ENCODE results near the gene SRL.
"Not testable (repeated sequence)": the region's sequence is repeated elsewhere in the genome, so short reads cannot be mapped to it uniquely, and the experiment has no call there.

Gene SRL

DNA sequence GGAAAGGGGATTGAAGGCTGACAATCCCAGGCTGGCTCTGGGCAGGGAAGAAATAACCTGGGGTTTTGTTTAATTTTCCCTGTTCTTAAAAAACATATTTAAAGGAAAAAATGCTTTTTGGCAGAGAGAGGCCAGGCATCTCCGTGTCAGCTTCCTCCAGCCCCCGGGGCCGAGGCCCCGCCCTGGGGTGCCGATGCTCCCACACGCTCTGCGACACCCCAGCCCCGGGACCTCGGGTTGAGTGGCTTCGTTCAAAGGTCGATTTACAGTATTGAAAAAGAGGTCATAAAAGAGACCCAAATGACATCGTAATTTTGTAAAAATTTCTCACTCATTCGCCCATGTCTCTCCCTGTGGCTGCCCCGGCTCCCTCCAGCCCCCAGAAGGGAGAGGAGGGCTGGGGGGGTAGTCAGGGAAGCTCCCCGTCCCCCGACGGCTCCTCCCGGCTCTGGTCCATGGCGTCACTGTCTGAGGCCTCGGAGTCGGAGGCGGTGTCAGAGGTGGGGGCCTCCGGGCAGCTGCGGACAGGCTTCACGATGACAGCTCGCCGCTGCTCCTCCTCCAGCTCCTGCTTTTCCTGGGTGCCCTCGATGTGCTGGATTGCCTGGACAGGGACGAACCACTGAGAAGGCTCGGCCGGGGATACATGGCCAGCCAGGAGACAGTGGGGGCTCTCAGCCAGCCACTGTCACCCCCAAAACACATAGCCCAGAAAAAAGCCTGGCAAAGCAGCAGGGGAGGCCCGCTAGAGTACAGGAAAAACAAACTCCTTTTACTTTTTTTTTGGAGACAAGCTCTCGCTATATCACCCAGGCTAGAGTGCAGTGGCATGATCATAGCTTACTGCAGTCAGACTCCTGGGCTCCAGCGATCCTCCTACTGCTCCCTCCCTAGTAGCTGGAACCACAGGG, 16.0 kb upstream of the SRL start:
- no peak for DNase-seq

DNA sequence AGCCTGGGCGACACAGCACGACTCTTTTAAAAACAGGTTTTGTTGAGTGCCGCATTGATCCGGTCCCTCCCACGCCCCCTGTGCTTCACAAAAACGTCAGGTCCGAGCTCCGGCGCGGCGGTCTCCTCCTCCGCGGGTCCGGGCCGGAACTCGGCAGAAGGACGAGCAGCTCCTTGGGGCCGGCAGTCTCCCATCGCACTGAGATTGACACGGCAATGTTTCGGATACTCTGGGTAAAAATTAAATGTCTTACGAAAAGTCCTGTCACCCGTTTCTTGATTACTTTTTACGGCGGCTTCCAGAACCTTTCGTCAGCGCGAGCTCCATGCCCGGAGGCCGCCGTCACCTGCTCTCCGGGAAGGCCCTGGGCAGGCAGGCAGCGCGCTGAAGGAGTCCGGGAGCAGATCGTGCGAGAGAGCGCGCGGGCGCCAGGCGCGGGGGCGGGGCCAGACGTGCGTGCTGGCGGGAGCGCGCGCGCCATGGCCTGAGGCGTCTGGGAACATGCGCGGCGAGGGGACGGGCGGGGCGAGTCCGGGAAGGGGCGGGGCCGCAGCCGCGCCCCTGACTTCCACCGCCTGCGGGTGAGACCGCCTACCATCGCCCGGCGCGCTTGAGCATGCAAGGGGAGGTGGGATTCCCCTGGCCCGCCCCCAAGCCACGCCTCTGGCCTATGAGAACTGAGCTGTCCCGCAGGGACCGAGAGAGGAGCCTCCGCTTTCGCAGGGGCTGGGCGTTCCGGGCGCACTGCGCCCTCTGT, 11.7 kb upstream of the SRL start:
- DNase-seq = peak; percentile 100

DNA sequence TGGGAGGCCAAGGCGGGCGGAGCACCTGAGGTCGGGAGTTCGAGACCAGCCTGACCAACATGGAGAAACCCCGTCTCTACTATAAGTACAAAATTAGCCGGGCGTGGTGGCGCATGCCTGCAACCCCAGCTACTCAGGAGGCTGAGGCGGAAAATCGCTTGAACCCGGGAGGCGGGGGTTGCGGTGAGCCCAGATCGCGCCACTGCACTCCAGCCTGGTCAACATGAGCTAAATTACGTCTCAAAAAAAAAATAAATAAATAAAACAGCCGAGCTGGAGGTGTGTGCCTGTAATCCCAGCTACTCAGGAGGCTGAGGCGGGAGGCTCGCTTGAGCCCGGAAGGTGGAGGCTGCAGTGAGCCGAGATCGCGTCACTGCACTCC, 11.1 kb upstream of the SRL start:
- not testable (repeated sequence) for DNase-seq

- no peak for DNase-seq
Measured at GRCh38 chr16:4249530-4250308, 7.8 kb upstream of the SRL start.

- DNase-seq = no peak
Measured at GRCh38 chr16:4247460-4247784, 5.5 kb upstream of the SRL start.

DNA sequence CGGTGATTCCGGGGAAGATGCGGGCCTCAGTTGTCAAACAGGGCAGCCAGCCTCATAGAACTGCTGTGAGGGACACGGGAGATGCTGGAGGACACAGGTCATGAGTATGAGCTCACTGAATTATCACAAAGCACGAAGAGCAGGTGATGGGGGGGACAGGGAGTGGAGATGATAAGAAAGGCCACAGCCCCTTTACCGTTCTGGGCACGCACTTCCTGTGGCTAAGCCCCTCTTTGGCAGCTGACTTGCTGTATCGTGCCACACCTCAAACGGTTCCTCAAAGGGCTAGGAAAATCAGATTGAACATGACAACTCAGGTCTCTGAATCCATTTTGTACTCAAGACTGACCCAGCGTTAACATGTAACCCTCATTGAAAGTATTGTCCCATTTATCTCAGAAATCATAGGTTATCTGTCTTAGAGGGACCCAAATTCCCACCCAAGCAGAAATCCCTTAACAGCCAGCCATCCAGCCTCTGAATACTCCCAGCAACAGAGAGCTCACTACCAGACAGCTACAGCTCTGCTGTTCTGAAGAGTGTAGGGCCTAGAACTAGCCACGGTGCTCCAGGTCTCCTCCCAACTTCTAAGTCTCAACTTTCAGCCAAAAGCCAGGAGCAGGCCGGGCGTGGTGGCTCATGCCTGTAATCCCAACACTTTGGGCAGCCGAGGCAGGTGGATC, 5.0 kb upstream of the SRL start:
- no peak for DNase-seq

- DNase-seq = no peak
Measured at GRCh38 chr16:4245077-4245791, 3.4 kb upstream of the SRL start.

- DNase-seq = no peak
Measured at GRCh38 chr16:4244254-4245076, 2.6 kb upstream of the SRL start.

DNA sequence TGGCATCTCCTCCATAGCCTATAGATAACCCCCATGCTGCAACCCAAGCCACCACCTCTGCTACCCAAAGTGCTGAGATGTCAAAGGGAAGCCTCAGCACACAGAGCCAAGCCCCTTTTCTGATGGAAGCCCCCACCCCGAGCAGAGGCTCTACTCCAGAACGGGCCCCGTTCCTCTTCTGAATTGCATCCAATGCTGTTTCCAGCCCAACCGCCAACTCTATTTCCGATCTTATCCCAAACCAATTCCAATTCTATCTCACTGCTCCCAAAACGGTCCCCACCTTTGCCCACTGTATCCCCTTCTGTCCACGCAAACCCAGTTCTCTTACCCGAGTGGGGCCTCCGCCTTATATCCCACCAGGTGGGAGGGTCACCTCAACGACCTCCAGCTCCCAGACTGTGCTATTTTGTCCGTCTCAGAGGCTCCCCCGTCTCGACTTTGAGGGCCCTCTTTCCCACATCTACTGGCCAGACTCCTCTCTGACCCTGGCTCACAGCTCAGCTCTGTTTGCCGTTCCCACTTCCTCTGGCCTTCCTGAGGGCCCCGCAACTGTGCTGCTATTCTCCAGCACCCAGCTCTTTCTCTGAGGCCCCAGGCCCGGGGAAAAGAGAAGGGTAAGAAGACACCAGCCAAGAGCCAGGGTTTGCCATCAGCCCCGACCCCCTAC, 487 bp downstream of the SRL start:
- DNase-seq = peak; percentile 71

DNA sequence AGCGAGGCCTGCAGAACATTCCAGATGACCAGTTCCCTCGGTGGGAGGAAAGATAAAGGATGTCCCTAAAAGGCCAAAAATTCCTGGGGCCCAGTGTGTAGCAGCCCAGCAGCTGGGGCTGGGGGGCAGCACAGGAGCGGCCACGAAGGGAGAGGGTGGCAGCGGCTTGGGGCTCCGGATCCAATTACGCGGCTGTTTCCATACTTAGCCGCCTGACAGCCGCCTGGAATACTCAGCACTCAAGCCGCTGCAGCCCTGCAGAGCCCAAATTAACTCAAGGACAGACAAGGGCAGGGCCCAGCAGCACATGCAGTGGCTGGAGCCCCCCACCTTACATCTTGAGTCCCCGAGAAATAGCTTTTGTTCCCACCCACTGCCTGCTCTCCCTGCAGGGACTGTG, 1.3 kb downstream of the SRL start:
- DNase-seq = no peak

GRCh38 chr16:4239682-4240175, 2.2 kb downstream of the SRL start:
- DNase-seq = no peak

DNA sequence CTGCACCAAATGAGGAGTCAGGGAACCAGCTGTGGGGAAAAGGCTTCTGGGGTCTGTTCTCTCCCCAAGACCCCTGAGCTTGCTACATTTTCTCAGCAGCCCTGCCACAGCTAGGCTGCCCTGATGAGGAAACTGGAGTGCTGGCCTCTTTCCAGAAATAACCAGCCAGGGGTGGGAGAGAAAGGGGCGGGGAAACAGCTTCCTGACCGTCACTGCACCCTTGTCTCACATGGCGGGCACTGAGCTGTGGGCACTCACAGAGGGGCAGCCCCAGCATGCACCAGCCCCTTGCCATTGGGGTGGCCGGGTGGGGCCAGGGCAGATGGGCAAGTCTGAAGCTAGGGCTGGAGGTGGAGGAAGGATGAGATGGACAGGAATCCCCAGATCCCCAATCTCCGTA, 2.9 kb downstream of the SRL start:
- no peak for DNase-seq

- no peak for DNase-seq
Measured at GRCh38 chr16:4233431-4233830, 8.4 kb downstream of the SRL start.

DNA sequence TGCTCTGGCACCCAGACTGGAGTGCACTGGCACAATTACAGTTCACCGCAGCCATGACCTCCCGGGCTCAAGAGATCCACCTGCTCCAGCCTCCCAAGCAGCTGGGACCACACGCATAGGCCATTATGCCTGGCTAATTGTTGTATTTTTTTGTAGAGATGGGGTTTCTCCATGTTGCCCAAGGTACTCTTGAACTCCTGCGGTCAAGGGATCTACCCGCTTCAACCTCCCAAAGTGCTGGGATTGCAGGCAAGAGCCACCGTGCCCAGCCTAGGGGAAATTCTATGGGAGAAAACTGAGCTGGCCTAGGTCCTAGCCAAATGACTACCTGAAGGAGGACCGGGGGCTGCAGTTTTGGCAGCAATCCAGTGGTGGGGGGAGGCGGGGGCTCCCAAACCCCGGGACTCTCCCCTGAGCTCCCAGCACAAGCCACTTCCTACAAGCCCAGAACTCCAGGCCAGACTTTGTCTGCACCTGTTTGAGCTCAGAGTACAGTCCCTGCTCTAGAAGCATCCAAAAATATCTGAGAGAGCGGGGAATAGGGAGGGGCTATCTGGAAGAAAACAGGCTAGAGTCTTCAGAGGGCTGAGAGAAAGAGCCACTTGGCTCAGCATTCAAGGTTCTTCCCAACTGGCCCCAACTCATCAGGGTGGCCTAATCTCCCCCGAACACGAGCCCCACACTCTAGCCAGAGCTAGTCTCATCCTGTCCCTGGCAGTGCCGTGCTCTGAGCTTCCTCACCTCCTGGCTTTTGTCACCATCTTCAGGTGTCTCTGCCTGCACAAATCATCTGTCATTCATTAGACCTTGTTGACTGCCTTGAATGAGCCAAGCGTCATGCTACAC, 9.1 kb downstream of the SRL start:
- DNase-seq = no peak

DNA sequence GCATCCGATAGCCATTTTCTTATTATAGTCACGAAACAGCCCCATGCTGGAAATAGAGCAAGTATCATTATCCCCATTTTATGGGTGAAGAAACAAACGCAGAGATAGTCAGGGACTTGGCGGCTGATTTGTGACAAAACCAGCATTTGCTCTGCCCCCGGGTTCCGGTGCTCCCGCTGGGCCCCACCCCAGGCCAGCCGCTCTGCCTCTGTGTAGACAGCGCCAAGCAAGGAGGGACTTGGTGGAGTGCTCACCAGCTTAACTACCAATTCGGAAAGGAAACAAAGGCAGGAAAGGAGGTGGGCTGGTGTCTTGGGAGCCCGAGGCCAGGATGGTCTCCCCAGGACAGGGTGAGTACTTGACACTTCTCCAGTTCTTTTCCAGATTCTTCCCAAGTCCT, 10.0 kb downstream of the SRL start:
- no peak for DNase-seq

- no peak for DNase-seq
Measured at GRCh38 chr16:4231367-4231766, 10.5 kb downstream of the SRL start.

GRCh38 chr16:4227040-4227332, 14.9 kb downstream of the SRL start:
- no peak for DNase-seq

DNA sequence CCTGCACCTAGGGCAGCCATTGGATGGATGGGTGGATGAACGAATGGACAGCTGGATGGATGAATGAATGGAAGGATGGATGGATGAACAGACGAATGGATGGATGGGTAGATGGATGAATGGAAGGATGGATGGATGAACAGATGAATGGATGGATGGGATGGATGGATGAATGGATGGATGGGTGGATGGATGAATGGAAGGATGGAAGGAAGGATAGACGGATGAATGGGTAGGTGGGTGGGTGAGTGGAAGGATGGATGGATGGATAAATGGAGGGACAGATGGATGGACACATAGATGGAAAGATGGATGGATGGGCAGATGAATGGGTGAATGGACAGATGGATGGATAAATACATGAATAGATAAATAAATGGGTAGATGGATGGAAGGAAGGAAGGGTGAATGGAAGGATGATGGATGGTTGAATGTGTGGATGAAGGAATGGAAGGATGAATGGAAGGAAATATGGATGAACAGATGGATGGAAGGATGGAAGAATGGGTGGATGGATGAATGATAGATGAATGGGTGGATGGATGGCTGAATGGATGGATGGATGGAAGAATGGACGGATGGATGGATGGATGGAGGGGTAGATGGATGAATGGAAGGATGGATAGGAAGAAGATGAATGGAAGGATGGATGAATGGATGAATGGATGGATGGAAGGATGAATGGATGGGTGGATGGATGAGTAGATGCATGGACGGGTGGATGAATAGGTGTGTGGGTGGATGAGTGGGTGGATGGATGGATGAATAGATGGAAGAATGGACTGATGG, 15.4 kb downstream of the SRL start:
- DNase-seq = no peak

- no peak for DNase-seq
Measured at GRCh38 chr16:4225075-4225474, 16.8 kb downstream of the SRL start.
